Right renal pelvis (tissue), 4 donors: Measurements from ENCODE around the gene FXR1. TPM values are rescaled to one million over a fixed set of nuclear protein-coding genes. Genes with fewer than 3 reads are reported as not detected.
"Not testable (repeated sequence)": the region's sequence is repeated elsewhere in the genome, so short reads cannot be mapped to it uniquely, and the experiment has no call there.

Experiments
- DNase-seq, 4 donors: peaks; one replicate each; pipeline ENCODE4 v3.0.0-alpha.2; 2013; ENCODE audit warnings: low read depth in 4 of 4, low spot score in 3 of 4, missing footprints in 1 of 4
- polyA plus RNA-seq, 4 donors: library from polyadenylated mRNA; unstranded; fragments of 120-200 nt; gene quantifications; one replicate each; pipeline ENCODE4 v1.2.1, GENCODE V29; 2013; ENCODE audit not compliant: insufficient read length in 4 of 4

Gene FXR1
- polyA plus RNA-seq, 4 donors = 206 to 219 (median 212) TPM

DNA sequence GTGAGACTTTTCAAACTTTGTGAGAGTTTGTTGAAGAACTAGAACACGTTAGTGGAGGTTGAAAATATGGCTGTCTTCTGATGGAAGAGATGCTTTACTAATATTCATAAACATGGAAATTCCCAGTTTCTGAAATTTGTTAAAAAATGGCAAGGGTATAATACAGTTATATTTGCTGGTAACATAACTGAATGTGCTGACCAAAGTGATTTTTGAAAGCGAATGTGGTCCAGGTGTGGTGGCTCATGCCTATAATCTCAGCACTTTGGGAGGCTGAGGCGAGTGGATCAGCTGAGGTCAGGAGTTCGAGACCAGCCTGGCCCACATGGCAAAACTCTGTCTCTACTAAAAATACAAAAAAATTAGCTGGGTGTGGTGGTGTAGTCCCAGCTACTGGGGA is 18.1 kb downstream of the FXR1 start:
- DNase-seq = no peak

DNA sequence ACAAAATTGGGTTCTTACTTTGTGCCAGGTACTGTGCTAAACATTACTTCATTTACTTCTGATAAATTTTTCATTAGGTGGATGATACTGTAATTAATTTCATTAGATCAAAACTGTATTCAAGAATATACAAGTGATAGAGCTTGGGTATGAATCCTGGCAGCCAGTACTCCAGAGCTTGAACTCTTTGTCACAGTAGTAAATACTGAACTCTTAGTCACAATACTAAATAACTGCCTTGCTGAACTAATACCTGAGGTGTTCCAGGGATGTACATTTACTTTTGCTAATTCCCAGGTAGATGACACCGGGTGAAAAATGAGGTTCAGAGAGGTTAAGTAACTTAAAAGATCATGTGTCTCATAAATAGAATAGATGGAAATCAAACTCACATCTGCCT is 20.3 kb downstream of the FXR1 start:
- no peak for DNase-seq

DNA sequence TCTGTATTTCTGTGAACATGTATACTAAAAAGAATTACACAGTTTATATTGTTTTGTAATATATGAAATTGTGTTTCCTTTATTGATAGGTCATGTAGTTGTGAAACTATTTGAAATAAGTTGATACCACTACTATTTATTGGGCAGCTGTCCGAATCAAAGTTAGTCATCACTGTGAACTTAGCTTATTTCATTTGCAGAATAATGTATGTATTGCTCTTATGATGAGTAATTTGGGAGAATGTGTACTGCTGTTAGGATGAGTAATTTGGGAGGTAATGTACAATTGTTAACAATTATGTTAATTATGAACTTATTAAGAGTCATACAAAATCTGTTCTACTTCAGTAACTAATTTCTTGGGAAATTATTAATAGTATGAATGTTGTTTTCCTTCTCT is 22.2 kb downstream of the FXR1 start:
- DNase-seq = no peak

DNA sequence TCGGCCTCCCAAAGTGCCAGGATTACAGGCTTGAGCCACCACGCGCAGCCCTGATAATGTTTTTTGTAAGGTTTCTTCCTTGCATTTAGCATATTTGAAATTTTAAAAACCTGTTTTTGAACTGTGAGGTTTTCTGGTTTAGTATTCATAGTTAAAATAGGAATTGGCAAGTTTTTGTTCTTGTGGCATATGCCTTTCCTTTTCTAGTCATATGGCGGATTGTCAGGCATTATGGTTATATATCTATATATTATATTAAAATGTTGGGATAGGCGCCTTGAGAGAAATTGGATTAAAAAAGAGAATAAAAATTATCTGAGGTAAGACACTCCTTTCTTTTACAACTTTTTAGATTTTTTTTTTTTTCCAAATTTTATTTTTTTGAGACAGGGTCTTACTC is 28.4 kb downstream of the FXR1 start:
- DNase-seq = no peak

DNA sequence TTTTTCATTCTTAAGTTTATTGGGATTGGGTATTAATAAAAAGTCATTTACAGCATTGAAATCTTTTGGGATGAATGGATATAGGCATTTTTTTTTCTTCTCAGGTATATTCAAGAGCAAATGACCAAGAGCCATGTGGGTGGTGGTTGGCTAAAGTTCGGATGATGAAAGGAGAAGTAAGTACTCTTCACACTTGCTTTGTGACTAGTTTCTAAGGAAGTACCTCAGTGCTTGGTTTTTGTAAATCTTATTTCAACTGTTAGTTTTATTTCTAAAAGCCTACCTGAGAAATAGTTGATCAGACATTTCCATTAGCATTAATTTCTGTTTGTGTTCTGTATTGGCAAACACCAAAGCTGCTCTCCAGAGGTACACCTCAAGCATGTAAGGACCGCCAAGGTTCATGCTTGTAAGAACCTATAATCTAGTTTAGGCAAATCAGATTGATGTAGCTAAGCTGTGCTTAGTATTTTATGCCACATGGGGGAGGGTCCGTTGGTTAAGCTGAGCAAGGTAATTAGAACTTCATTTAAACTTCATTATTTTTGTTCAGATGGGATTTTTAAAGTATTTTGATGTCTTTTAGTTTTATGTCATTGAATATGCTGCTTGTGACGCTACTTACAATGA is 35.4 kb downstream of the FXR1 start:
- DNase-seq = no peak

DNA sequence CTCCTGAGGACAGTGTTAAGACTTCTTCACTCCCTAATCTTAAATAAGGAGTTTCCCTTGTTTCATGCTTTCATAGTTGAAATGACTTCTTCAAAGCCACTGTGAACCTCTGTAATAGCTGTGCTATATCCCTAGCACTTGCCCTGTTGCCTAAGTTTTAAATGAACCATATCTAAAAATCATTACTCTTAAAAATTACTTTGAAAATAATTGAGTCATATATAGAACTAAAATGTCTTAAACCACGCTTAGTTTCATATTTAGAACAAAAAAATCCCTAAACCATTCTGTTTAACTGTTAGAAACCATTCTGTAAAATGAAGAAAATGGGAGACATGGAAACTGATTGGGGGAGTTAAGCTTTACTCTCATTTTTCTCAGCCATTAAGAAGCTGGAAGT is 47.2 kb downstream of the FXR1 start:
- no peak for DNase-seq

DNA sequence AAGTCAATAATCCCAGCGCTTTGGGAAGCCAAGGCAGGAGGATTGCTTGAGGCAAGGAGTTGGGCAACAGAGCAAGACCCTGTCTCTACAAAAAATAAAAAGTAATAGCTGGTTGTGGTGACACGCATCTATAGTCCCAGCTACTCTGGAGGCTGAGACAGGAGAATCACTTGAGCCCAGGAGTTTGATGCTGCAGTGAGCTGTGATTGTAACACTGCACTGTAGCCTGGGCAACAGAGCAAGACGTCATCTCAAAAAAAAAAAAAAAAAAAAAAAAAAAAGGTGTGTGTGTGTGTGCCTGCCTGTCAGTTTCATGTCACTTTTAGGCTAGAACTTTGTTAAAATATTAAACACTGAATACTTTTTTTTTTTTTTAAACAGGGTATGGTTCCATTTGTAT is 48.6 kb downstream of the FXR1 start:
- DNase-seq = no peak

DNA sequence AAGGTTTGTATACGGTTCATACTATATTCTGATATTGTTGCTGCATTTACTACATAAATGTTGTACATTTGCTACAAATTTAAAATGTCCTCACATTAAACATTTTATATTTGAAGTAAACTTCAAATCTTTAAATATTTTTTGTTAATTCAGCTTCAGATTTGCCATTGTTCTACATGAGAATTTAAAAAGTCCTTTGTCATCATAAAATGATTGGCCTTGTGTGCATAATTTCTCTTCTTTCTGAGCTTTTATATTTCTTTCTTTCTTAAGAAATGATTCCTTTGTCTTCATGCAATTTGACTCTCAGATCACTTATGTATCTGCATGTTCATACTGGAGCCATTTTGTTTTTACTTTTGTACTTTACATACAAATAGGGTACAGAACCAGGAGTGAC is 49.1 kb downstream of the FXR1 start:
- DNase-seq = no peak

DNA sequence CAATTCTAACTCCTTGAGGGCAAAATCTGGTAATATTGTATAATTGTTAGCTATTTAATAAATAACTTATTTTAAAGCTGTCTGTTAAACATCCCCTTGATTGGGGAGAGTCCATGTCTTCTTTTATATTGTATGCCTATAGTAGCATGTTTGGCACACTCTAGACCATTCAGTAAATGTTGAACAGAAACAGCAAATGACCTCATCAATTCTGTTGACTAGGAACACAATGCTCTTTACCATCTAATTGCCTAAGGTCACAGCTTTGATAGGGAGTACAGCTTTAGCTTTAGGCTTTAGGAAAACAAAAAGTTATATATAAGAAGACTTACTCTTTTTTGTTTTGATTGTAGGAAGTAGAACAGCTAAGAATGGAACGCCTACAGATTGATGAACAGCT is 50.1 kb downstream of the FXR1 start:
- DNase-seq = no peak

DNA sequence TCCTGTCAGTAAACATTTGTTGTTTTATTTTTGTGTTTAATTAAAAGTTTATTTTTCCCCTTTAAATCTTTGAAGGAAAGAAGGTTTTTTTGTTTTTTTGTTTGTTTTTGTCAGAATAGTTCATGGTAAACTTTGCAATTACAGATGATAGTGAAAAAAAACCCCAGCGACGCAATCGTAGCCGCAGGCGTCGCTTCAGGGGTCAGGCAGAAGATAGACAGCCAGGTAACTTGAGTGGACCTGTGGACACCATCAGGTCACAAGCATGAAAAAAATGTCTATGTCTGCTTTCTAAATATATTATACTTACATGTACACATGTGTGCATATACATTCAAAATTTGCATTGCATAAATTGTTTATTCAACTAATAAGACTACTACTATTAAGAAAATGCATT is 58.5 kb downstream of the FXR1 start:
- no peak for DNase-seq

DNA sequence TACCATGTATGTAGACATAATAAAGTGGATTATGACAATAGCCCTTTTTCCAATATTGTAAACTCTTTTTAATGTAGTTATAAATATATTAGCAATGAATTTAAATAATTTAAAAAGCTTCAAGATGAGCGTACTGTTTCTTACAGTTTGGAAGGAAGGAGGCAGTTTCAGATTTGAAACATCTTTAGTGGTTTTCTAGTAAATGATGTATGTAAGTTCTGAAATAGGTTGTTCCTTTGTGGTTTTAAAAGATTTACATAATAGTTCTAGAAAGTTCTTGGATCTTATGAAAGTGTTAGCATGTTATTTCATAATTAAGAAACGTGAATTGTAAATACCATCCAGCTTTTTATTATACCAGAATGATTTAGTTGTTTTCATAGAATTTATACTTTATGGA is 61.1 kb downstream of the FXR1 start:
- DNase-seq = no peak

DNA sequence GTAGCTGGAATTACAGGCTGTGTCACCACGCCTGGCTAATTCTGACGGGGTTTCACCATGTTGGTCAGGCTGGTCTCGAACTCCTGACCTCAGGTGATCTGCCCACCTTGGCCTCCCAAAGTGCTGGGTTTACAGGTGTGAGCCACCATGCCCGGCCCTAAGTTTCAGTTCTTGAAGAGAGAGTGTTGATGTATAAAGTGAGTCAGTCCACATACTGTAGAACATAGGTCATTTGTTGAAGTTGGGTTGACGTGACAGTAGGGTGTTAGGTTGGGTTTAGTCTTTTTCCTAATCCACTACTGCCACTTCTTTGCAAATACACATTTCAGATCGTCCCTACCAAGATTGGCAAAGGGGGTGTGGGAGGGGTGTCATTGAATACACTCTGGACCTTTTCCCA is 61.8 kb downstream of the FXR1 start:
- DNase-seq = no peak

DNA sequence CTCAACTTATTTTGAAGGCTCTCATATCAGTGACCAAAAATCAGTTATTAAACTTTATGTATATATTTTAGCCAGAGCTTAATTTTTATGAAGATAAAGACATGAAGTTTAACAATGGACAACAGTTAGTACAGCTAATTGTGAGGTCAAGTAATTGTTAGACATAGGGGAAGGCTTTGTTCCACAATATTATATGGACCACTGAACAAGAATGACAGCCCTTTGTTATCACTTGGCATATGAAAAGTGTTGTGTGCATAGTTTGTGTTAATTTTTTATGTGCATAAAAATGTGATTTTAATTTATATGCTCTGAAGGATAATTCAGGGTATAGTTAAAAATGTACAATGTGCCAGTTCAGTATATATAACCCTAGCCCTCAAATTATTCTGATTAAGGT is 65.0 kb downstream of the FXR1 start:
- DNase-seq = no peak

DNA sequence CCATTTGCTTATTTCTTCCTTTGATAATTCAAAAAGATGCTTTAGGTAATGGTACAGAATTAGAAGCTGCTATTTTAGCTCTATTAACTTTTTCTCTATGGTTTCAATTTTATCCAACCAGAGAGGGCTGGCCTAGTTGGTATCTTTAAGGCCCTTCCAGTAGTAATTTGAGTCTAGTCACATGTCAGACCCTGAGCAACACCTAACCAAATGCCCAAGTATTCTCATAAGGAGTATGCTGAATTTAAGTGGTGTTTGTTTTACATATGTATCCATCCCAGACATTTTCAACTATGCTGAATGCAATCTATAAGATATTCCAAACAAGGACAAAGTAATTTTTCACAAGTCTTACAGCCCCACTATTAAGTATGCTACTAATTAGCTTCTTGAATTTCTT is 67.5 kb downstream of the FXR1 start:
- DNase-seq = no peak

DNA sequence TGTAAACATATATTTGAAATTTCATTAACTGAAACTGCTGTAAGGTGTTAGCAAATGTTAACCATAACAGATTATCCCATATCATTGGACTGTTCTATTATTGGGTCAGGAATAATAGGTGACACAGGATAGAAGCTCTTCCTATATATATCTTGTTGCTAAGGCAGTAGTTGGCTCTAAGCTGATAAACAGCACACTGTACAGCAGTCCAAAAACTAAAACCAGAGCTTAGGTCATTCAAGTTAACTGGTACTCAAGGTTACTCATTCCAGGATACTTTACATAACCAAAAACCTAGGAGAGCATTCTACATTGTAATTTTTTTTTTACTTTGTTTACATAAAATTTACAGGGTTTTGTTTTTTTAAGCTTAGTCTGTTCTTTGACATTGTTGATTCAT is 68.1 kb downstream of the FXR1 start:
- no peak for DNase-seq

DNA sequence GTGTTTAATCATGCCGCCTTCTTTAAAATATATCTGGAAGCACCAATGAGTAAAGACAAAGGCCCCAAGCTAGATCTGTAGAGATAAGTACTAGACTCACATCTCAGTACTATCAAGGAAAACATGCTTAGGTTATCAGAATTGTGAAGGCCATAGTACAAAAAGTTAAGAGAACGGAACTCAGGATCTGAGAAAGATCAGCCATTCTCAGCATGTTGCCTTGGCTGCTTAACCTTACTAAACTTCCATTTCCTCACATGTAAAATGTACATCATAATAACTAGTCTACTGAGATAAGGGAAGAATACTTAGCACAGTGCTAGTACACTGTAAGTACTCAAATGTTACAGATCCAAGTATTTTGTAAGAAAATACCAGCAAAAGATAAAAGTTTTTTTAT is 69.4 kb downstream of the FXR1 start:
- DNase-seq = no peak

DNA sequence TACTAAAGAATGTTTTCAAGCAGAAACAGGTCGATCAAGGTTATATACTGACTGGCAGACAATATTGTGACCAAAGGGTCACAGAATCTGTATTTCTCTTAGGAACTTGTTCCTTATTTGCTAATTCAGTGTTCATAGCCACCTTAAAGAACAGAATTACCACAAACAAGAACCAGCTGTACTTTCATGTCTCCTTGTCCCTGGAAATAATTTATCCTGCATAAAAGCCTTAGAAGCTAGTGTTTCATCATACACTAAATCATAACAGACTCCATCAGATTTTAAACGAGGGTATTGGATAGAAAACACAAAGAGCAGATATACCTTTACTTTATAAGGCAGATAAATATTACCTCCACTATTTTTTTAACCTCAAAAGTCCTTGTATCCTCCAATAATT is 70.7 kb downstream of the FXR1 start:
- DNase-seq = no peak

DNA sequence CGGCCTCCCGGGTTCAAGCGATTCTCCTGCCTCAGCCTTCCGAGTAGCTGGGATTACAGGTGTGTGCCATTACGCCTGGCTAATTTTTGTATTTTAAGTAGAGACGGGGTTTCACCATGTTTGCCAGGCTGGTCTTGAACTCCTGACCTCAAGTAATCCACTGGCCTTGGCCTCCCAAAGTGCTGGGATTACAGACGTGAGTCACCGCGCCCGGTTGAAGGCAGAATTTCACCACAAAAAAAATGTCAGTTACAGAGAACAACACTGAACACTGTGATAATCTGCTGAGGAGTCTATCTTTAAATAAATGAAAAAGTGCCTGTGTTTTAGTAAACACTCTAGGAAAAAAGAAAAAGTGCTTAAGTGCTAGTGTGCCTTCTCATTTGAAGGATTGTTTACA is 73.9 kb downstream of the FXR1 start:
- not testable (repeated sequence) for DNase-seq

DNA sequence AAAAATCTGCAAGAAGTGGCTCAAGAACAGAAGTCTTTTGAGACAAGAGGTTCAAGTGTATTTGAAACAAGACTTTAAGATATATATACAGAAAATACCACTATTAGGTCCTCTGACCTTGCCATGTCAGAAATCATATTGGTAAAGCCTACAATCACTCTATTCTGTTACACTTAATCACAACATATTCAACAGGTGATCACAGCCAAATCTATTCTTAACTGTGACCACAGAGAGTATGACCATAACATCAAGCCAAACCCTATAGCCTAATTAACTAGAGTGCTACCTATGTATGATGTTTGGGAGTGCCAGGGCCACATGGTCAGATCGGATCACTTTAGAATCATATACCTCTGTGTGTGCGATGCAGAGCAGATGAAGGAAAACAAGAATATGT is 74.9 kb downstream of the FXR1 start:
- DNase-seq = no peak

DNA sequence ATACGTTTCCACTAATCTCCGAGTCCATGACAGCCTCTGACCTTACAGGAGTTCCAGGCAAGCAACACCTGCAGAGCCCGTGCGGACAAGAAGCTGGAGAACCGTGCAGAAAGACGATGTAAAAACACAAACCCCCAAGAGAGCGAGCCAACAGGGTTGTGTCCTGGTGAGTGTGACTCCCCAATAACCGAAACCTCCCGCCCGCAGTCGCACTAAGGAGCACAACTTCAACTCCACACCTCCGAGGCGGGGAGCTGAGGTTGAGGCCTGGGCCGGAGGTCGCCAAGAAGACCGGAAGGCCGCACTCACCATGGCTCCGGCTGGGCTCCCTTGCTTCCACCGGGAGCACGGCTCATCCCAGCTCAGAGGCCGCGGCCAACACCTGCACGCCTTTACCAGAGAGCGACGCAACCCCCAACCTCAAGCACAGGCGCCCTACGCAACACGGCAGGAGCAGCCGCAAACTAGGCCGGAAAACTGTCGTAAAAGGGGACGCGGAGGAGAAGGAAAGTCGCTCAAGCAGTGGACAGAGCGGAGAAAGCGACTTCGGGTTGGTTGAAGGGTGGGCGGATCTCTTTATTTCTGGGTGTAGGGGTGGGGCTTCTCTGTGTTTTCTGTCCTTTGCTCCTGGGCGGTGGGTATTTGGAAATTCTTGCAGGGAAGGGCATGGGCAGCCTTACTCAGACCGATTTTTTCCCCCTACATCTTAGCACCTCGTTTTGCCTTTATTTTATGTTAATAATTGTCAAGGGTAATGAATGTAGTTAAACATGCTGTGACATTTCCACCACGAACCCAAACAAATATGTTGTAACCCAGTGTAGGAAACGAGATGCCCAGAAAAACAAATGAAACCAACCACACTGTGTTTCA is 77.1 kb downstream of the FXR1 start, which contains the start of gene DNAJC19:
TSS of gene DNAJC19 (minus strand) at position 446 of the 873 bp plus-strand sequence. CDS start at position 312, 134 bp downstream.
- peak; percentile 81 to 96 (median 92) for DNase-seq

DNA sequence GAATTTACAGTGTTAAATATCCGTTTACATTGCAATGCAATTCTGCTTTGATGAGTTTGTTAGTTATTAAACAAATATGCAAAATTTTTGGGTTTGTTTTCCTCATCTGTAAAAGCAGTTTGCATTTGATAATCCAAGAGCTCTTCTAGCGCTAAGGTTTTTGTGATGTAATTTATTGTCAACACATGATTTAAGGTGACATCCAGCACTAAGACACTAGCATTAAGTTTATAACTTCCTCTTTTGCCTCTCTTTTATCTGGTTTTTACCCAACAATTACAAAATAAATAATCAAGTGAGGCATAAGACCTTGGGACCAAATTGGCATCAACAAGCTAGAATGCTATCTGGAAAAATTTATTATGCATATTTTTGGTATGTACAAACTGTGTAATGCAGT is 78.0 kb downstream of the FXR1 start:
- no peak for DNase-seq

DNA sequence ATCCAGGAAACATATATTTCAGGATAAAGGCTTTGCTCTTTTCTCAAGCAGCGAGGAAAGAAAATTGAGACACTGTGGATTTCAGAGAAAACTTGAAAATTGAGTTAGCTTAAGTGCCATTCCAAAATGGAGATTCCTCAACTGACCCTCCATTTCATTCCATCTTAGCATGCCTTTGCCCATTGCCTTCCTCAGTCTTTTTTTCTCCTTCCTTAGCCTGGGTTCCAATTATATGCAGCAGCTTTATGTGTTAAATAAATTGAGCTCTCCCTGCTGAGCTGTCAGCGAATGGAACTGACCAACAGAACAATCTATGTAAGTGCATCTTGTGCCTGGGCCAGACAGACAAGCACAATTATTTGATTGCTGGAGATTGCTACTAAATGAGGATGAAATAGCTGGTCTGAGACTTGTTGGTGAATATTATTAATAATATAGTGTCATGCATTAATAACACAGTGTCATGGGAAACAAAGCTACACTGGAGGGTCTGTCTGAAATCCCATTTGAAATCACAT is 84.0 kb downstream of the FXR1 start:
- DNase-seq = no peak
